Activated CD8-positive, alpha-beta memory T cell treated with anti-CD3 and anti-CD28 coated beads for 4 hours (primary cell): ENCODE measurements around the gene HNRNPH2.

Source experiments
- DNase-seq, 2 donors: peaks; one replicate each; pipeline ENCODE4 v3.0.0-alpha.2; 2020; ENCODE audit warnings: low read depth in 2 of 2

The HNRNPH2 gene

DNA sequence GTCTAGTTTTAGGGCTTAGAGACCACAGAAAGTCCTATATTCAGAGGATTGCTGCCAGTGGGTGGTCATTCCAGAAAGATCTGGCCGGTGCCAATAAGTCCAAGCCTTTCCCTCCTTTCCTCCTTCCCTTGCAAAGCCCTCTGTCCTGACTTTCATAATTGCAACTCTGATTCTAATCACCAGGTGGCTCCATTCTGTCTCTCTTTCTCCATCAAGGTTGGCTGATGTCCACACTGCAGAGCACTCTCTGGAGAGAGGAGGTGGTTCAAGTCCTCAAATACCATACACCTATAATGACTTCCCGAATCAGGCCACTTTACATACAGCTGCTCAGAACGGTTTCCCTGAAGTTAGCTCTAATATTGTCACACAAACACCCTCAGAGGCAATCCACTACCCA lies 54.9 kb downstream of the HNRNPH2 start:
- DNase-seq, result no peak
